HG02763 (cell line): ENCODE data around the gene FCRLB.
A peak's percentile ranks its signal among the peaks of the same experiment; 100 is the strongest.
"Not testable (repeated sequence)": the region's sequence is repeated elsewhere in the genome, so short reads cannot be mapped to it uniquely, and the experiment has no call there.

Experiments used
- ATAC-seq: cut with Tn5 transposase; IDR thresholded peaks from one replicate; pipeline ENCODE4 v1.9.1; 2021; ENCODE audit warnings: mild to moderate bottlenecking, moderate library complexity; ENCODE audit not compliant: unreplicated experiment

Gene FCRLB

GRCh38 chr1:161738627-161739287 lies 17.4 kb downstream of the FCRLB start:
- peak; percentile 59 for ATAC-seq

DNA sequence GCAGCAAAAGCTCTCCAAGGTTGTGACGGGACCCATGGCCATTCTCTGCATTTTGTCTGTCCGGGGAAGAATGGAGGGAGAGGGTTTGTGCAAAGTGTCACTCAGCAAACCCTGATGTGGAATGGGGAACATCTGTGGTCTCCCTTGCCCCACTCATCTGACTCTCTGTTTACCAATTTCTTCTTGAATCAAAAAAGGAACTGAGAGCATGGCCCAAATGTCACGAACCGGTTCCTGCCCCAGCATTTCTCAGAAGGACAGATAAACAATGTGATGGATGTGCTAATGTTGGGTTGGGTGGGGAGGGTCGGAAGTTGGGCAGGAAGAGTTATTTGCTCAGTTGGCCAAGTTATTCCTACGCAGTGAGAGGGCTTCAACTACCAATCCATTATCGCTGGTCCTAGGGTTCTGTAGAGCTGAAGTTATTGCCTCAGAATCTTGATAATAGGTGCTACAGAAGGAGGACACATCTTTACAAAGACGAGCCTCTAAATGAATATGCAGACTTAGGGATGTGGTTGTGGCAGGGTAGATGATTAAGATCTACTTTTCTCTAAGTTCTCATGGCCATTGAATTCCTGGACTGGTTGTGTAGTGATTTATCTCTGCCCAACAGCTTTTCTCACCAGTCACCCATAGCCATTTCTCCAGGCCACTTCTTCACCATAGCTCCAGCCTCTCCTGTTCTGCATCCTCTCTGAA lies 18.7 kb downstream of the FCRLB start:
- no peak for ATAC-seq

GRCh38 chr1:161740921-161741320 lies 19.6 kb downstream of the FCRLB start:
- ATAC-seq = no peak

DNA sequence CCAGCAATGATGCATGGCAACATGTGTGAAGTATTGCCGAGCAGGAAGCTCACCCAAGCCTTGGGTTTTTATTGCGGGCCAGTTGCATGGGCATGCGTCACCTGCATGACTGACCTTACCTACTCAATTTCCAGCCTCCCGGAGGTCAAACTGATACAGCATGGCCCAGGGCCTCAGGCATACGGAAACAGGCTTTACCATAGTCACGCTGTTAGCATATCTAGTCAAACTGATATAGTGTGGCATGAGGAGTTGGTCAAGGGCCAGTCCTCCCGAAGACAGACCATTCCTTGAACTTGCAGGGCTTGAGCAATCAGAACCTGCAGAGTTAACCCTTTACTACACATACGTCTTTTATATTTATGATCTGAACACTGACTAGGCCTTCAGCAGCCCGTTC lies 21.9 kb downstream of the FCRLB start:
- ATAC-seq = no peak

DNA sequence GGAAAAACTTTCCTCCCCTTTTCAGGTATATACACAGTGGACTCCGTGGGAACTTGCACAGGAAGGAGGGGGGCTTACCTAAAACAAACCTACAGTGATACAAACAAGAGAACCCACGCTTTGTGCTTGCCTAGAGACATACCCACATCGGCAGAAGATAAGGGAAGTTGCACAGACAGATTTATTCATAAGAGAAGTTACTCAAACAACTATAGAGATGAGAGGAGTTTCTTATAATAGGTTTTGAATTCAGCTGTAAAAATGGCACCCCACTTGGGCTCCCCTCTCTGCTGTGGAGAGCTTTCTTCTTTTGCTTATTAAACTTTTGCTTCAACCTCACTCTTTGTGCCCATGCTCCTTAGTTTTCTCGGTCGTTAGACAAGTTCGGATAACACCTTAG lies 26.5 kb downstream of the FCRLB start:
- ATAC-seq = no peak

- ATAC-seq = peak; percentile 98
Observed at GRCh38 chr1:161749509-161750407, 28.4 kb downstream of the FCRLB start, which contains the start of gene DUSP12. TSS of gene DUSP12 (plus strand) at chr1:161749786. CDS start at chr1:161749802, 16 bp downstream.

GRCh38 chr1:161763522-161764098 lies 42.3 kb downstream of the FCRLB start:
- no peak for ATAC-seq

DNA sequence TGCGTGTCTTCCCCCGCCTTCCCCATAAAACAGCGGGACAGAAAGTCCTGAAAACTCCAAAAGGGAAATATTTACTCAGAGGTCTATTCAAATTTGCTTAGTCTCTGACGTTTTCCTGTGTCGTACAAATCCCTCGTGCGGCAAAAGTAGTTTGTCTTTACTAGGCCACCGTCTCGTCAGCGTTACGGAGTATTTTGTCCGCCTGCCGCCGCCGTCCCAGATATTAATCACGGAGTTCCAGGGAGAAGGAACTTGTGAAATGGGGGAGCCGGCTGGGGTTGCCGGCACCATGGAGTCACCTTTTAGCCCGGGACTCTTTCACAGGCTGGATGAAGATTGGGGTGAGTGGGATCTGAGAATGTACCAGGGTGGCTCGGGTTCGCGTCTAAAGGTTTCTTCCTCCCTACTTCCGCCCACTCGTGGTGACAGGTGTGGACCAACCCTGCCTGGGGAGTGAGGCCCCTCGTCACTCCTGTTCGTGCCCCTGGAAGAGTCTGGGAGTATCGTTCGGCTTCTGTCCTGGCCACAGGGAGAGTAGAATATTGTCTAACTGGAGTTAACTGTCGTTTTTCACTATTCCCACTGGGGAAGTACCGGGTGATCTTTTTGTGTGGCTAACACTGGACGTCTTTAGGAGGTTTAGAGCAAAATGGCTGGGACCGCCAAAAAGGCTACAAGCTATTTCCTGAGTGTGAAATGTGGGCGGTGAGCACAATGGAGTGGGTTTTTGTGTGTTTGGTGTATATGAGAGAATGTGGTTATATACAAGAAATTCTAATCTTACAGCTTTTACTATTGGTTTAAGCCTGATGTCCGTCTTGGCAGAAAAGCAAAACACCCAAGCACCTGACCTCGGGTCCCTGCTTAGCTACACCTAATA lies 45.0 kb downstream of the FCRLB start, which contains the start of gene ATF6:
ATF6 (plus strand) TSS at position 219 of the 880 bp plus-strand sequence; CDS start at position 260, 41 bp downstream.
- ATAC-seq = peak; percentile 62

DNA sequence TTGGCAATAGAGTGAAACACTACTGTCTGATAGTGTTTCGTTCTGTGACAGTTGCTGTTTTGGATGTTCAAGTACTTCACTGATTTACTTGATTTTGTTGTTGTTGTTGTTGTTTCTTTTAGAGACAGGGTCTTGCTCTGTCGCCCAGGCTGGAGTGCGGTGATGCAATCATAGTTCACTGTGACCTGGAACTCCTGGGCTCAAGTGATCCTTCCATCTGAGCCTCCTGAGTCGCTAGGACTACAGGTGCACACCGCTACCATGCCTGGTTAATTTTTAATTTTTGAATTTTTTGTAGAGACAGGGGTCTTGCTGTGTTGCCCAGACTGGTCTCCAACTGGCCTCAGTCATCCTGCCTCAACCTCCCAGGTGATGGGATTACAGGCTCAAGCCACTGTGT lies 47.1 kb downstream of the FCRLB start:
- no peak for ATAC-seq

GRCh38 chr1:161768986-161769672 lies 47.8 kb downstream of the FCRLB start:
- no peak for ATAC-seq

DNA sequence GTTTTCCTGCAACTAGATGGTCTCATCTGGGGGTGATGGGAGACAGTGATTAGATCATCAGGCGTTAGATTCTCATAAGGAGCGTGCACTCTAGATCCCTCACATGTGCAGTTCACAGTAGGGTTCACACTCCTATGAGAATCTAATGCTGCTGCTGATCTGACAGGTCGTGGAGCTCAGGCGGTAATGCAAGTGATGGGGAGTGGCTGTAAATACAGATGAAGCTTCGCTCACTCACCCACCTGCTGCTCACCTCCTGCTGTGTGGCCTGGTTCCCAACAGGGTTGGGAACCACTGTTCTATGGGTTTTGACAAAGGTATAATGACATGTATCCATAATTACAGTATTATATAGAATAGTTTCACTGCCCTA lies 48.3 kb downstream of the FCRLB start:
- not testable (repeated sequence) for ATAC-seq

- ATAC-seq = no peak
Observed at GRCh38 chr1:161770250-161770649, 48.9 kb downstream of the FCRLB start.

GRCh38 chr1:161771161-161771560 lies 49.8 kb downstream of the FCRLB start:
- no peak for ATAC-seq

DNA sequence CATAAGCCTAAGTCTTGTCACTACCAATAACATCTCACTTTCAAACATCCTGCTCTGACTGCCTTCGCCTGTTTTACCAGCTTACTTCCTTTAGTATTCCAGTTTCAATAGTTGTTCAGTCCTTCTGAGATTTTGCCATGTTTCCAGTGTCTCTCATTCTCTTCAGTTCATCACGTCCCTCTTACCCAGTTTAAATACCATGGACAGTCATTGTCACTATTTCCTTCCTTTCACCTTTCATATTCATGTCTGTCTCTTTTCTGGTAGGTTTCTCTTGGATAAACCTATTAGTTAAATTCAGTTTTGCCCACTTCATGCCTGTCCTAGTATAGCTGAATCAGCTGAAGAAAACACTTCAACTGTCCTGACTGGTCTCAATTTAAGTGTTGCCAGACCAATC lies 50.6 kb downstream of the FCRLB start:
- no peak for ATAC-seq

- ATAC-seq = no peak
Observed at GRCh38 chr1:161772397-161772796, 51.1 kb downstream of the FCRLB start.

DNA sequence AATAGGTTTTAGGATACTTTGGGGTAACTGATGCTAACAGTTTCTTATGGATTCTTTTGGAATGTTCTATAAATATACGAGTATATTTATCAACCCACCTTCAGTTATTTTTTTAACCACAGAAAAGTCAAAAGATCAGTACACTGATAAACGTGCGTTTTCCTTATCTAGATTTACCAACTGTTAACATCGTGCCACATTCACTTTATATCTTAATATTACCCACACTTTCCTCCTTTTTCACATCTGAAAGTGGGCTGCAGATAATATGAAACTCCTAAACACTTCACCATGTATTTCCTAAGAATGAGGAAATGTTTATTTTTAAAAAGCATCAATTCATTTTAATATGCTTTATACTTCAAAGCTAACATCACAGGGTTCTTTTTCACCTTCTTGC lies 52.4 kb downstream of the FCRLB start:
- no peak for ATAC-seq

DNA sequence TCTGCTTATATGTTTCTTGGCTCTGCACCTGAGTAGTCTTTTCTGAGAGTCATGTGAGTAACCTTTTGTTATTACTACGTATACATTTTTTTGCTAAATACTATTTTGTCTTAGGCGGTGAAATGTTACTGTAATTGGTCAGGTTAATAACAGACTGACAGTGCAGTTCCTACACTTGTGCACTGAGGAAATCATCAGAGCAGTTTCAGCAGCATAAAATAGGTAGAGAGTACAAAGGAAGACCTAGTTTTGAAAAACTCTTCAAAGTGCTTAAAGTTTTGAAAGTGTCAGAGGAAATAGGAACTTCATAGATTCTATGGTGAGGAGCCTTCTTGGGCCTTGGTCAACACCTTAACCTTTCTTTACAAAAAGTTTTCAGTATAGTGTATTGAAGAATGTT lies 55.9 kb downstream of the FCRLB start:
- ATAC-seq = no peak
